Activated B cell treated with CpG ODN at 0.5 μM for 24 hours (primary cell): ENCODE data around the gene EEF1A1. TPM values are rescaled to one million over a fixed set of nuclear protein-coding genes. Genes with fewer than 3 reads are reported as not detected.
"Not testable (repeated sequence)": the region's sequence is repeated elsewhere in the genome, so short reads cannot be mapped to it uniquely, and the experiment has no call there.

Source experiments
- ATAC-seq: fragments of 200-7000 bp; cut with Tn5 transposase; one replicate; pipeline ENCODE4 v1.10.0; 2021; ENCODE audit warnings: low read depth, mild to moderate bottlenecking, moderate library complexity
- CTCF ChIA-PET: fragments of 350-600 bp; sonication (Branson Sonifier 250); formaldehyde crosslinking; loops from one replicate; lab custom pipeline; 2021; ENCODE audit warnings: antibody characterized with exemption; lab: Charles Lee
- POLR2A ChIA-PET: fragments of 350-600 bp; sonication (Branson Sonifier 250); formaldehyde crosslinking; loops from one replicate; lab custom pipeline; 2021; ENCODE audit warnings: antibody characterized with exemption; lab: Charles Lee
- DNase-seq: peaks from one replicate; pipeline ENCODE4 v3.0.0; 2022
- H3K27ac Mint-ChIP-seq: one replicate; pipeline ENCODE4 v1.8.0; 2020; ENCODE audit warnings: mixed read lengths
- H3K27me3 Mint-ChIP-seq: one replicate; pipeline ENCODE4 v1.8.0; 2021; ENCODE audit warnings: mixed read lengths
- H3K36me3 Mint-ChIP-seq: one replicate; pipeline ENCODE4 v1.8.0; 2021; ENCODE audit warnings: low read depth, mixed read lengths
- H3K4me1 Mint-ChIP-seq: one replicate; pipeline ENCODE4 v1.8.0; 2021; ENCODE audit warnings: mixed read lengths
- H3K4me3 Mint-ChIP-seq: one replicate; pipeline ENCODE4 v1.8.0; 2020; ENCODE audit warnings: mild to moderate bottlenecking, mixed read lengths
- H3K9me3 Mint-ChIP-seq: one replicate; pipeline ENCODE4 v1.8.0; 2020; ENCODE audit warnings: mixed read lengths
- CTCF ChIP-seq: fragments of 200-600 bp; IDR thresholded peaks from one replicate; pipeline ENCODE4 v1.8.0; 2022; ENCODE audit warnings: antibody characterized with exemption, mild to moderate bottlenecking
- intact Hi-C: fragments of 100-400 bp; cut with micrococcal nuclease; formaldehyde crosslinking; loops from one replicate; pipeline ENCODE4 v1.15.1; 2024
- total RNA-seq: library from RNA; stranded (reverse); gene quantifications from 2 replicates; pipeline ENCODE4 v1.2.3, GENCODE V29; 2022

EEF1A1 gene
- total RNA-seq, 1 donor from 2014 or later: 19,962 TPM

GRCh38 chr6:73558624-73559398 lies 38.0 kb upstream of the EEF1A1 start:
- Mint-ChIP-seq H3K4me1 (peaks cover 13% of the 10 kb centered on the region), H3K27me3 (no peaks in the 10 kb centered on the region), H3K27ac (no peak overlapping the region), H3K36me3 (no peaks in the 10 kb centered on the region), H3K4me3 (no peak overlapping the region), H3K9me3 (no peaks in the 10 kb centered on the region)
- intact Hi-C loops: no loop called here
- DNase-seq: no peak
- ChIA-PET POLR2A (interaction anchor here (0.9 to 1.9 kb wide), 4 partner anchors 21 to 39 kb away, joined by 3 to 6 read pairs (median 4); partner anchors contain the start of gene EEF1A1), CTCF (no interaction called here)
- no peak for ATAC-seq
- TF ChIP-seq CTCF: no peak

GRCh38 chr6:73556836-73557235 lies 36.0 kb upstream of the EEF1A1 start:
- Mint-ChIP-seq H3K27me3 (no peaks in the 10 kb centered on the region), H3K4me1 (peaks cover 13% of the 10 kb centered on the region), H3K27ac (no peak overlapping the region), H3K4me3 (no peak overlapping the region), H3K36me3 (no peaks in the 10 kb centered on the region), H3K9me3 (no peaks in the 10 kb centered on the region)
- DNase-seq: no peak
- no peak for ATAC-seq
- intact Hi-C loops: no loop called here
- POLR2A ChIA-PET: interaction anchor here (0.6 to 1.9 kb wide), 5 partner anchors 9 to 104 kb away, joined by 3 to 6 read pairs (median 3); partner anchors contain the start of gene EEF1A1
- CTCF ChIA-PET: no interaction called here
- no peak for TF ChIP-seq CTCF

- H3K9me3 Mint-ChIP-seq, ATAC-seq, DNase-seq, intact Hi-C loops, H3K36me3 Mint-ChIP-seq, H3K27ac Mint-ChIP-seq, H3K27me3 Mint-ChIP-seq, H3K4me3 Mint-ChIP-seq, CTCF ChIA-PET, H3K4me1 Mint-ChIP-seq: not testable (repeated sequence)
- POLR2A ChIA-PET: interaction anchor here (0.6 to 0.7 kb wide), 2 partner anchors 27 kb away, joined by 3 to 5 read pairs; no protein-coding TSS in a partner anchor
These were observed 34.6 kb upstream of the EEF1A1 start for GRCh38 chr6:73555380-73555949.

- H3K4me1 Mint-ChIP-seq, H3K9me3 Mint-ChIP-seq, CTCF ChIA-PET, POLR2A ChIA-PET, DNase-seq, H3K4me3 Mint-ChIP-seq, intact Hi-C loops, H3K27me3 Mint-ChIP-seq, H3K36me3 Mint-ChIP-seq, H3K27ac Mint-ChIP-seq, ATAC-seq: not testable (repeated sequence)
These were observed 30.3 kb upstream of the EEF1A1 start for GRCh38 chr6:73551115-73551514.

- intact Hi-C loops: no loop called here
- ATAC-seq (no peak), DNase-seq (no peak)
- no peak for TF ChIP-seq CTCF
- Mint-ChIP-seq H3K9me3 (no peaks in the 10 kb centered on the region), H3K27ac (no peak overlapping the region), H3K27me3 (no peaks in the 10 kb centered on the region), H3K4me3 (no peak overlapping the region), H3K4me1 (no peaks in the 10 kb centered on the region), H3K36me3 (no peaks in the 10 kb centered on the region)
- ChIA-PET CTCF (interaction anchor here (1.8 kb wide), 1 partner anchor 64 kb away, joined by 9 read pairs; no protein-coding TSS in a partner anchor), POLR2A (interaction anchor here (0.7 to 1.2 kb wide), 3 partner anchors 23 to 29 kb away, joined by 3 read pairs; no protein-coding TSS in a partner anchor)
These were observed 27.9 kb upstream of the EEF1A1 start for GRCh38 chr6:73548458-73549446.
